ENCODE results near the gene ZBTB22. TPM values are rescaled to one million over a fixed set of nuclear protein-coding genes. Genes with fewer than 3 reads are reported as not detected.
"Not testable (repeated sequence)": the region's sequence is repeated elsewhere in the genome, so short reads cannot be mapped to it uniquely, and the experiment has no call there.

Gene ZBTB22
- total RNA-seq, 2 experiments from 2014 or later, result 10.6 to 11.8 TPM

DNA sequence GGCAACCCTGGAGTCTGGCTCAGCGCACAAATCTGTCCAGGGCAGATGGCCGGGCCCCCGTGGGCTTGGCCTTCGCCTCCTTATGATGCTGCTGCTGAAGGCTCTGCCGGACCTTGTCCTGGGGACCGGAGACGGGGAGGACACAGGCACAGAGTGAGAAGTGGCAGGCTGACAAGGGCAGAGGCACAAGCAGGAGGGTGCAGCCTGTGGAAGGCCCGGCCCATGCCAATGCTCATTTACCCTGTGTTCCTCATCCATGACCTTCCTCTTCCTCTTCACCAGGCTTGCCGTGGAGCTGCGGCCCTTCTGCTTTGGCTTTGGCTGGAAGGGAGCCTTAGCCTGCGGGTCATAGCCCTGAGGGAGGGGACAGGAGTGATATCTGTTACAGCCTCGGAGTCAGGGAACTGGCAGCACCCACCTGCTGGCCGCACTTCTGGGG is 38.3 kb downstream of the ZBTB22 start:
- ATAC-seq (no peak), DNase-seq (no peak)
- no peak overlapping the region for H3K4me3 Mint-ChIP-seq
- H3K36me3 Mint-ChIP-seq, result peaks cover 35% of the 10 kb centered on the region
- peaks cover 44% of the 10 kb centered on the region for H3K4me1 Mint-ChIP-seq
- H3K27ac Mint-ChIP-seq, result peak overlapping the region; percentile 97
- no peaks in the 10 kb centered on the region for H3K9me3 Mint-ChIP-seq (ENCODE audit: low read depth)
- CTCF ChIA-PET, result interaction anchor here (6.4 kb wide), 1 partner anchor 10 kb away, joined by 58 read pairs; the partner anchor contains the start of genes PFDN6 and WDR46
- H3K27me3 Mint-ChIP-seq, result no peaks in the 10 kb centered on the region

DNA sequence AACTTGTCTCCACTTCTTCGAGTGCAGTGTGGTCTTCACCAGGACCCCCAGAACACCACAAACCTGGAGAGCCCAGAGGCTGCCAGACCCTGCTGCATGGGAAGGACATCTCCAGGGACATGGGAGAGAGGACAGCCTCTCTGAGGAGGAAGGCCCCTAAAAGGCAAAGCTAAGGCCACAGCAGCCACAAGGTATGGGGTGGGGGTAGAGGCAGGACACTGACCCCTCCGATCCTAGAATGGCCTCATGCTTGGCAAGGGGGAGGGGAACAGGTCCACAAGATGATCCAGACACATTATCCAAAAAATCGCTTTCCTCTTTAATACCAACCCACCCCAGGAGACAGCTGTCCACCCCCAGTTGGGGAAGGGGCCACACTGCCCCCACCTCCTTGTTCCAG is 38.7 kb downstream of the ZBTB22 start:
- Mint-ChIP-seq H3K4me3 (peak overlapping the region; percentile 88), H3K9me3 (ENCODE audit: low read depth) (no peaks in the 10 kb centered on the region), H3K36me3 (peaks cover 39% of the 10 kb centered on the region), H3K27ac (peak overlapping the region; percentile 97), H3K27me3 (no peaks in the 10 kb centered on the region), H3K4me1 (peaks cover 47% of the 10 kb centered on the region)
- CTCF ChIA-PET, result interaction anchor here (1.0 to 6.4 kb wide), 5 partner anchors 11 to 112 kb away, joined by 3 to 58 read pairs (median 7); partner anchors contain the start of genes PFDN6 and WDR46
- ATAC-seq, result no peak
- no peak for DNase-seq

DNA sequence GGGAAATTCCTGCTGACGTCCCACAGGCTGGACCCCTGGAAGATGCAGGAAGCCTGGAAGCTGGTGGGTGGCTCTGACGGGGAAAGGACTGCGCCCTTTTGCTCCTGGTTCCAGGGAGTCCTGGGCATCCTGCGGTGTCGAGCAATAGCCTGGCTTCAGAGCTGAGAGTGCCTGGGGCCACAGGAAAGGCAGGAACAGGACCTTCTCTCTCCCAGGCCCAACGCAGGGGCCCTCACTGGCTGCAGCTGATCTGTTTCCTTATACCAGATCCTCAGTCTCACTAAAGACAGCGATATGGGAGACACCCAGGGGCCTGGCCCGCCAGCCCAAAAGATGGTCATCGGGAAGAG is 39.2 kb downstream of the ZBTB22 start:
- H3K27ac Mint-ChIP-seq, result peak overlapping the region; percentile 97
- ATAC-seq (no peak), DNase-seq (no peak)
- CTCF ChIA-PET, result interaction anchor here (1.0 to 6.4 kb wide), 10 partner anchors 11 to 130 kb away, joined by 3 to 58 read pairs (median 6); partner anchors contain the start of genes PFDN6, RGL2, WDR46 and ZBTB22
- peaks cover 50% of the 10 kb centered on the region for H3K4me1 Mint-ChIP-seq
- peaks cover 43% of the 10 kb centered on the region for H3K36me3 Mint-ChIP-seq
- peak overlapping the region; percentile 88 for H3K4me3 Mint-ChIP-seq
- no peaks in the 10 kb centered on the region for H3K27me3 Mint-ChIP-seq
- no peaks in the 10 kb centered on the region for H3K9me3 Mint-ChIP-seq (ENCODE audit: low read depth)

DNA sequence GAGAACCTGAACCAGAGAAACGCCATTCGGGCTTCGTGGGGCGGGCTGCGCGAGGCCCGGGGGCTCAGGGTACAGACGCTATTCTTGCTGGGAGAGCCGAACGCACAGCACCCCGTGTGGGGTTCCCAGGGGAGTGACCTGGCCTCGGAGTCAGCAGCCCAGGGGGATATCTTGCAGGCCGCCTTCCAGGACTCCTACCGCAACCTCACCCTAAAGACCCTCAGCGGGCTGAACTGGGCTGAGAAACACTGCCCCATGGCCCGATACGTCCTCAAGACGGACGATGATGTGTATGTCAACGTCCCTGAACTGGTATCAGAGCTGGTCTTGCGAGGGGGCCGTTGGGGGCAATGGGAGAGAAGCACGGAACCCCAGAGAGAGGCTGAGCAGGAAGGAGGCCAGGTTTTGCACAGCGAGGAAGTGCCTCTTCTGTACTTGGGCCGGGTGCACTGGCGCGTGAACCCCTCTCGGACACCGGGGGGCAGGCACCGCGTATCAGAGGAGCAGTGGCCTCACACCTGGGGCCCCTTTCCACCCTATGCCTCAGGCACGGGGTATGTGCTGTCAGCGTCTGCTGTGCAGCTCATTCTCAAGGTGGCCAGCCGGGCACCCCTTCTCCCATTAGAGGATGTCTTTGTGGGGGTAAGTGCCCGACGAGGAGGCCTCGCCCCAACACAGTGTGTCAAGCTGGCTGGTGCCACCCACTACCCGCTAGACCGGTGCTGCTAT is 39.7 kb downstream of the ZBTB22 start:
- H3K36me3 Mint-ChIP-seq, result peaks cover 47% of the 10 kb centered on the region
- H3K4me1 Mint-ChIP-seq, result peaks cover 56% of the 10 kb centered on the region
- peak overlapping the region; percentile 88 for H3K4me3 Mint-ChIP-seq
- H3K9me3 Mint-ChIP-seq (ENCODE audit: low read depth), result no peaks in the 10 kb centered on the region
- peak overlapping the region; percentile 97 for H3K27ac Mint-ChIP-seq
- H3K27me3 Mint-ChIP-seq, result no peaks in the 10 kb centered on the region
- ATAC-seq (peak; percentile 11), DNase-seq (peak; percentile 73)
- CTCF ChIA-PET, result interaction anchor here (0.6 to 6.4 kb wide), 19 partner anchors 12 to 153 kb away, joined by 3 to 58 read pairs (median 4); partner anchors contain the start of genes PFDN6, RGL2, WDR46 and ZBTB22

DNA sequence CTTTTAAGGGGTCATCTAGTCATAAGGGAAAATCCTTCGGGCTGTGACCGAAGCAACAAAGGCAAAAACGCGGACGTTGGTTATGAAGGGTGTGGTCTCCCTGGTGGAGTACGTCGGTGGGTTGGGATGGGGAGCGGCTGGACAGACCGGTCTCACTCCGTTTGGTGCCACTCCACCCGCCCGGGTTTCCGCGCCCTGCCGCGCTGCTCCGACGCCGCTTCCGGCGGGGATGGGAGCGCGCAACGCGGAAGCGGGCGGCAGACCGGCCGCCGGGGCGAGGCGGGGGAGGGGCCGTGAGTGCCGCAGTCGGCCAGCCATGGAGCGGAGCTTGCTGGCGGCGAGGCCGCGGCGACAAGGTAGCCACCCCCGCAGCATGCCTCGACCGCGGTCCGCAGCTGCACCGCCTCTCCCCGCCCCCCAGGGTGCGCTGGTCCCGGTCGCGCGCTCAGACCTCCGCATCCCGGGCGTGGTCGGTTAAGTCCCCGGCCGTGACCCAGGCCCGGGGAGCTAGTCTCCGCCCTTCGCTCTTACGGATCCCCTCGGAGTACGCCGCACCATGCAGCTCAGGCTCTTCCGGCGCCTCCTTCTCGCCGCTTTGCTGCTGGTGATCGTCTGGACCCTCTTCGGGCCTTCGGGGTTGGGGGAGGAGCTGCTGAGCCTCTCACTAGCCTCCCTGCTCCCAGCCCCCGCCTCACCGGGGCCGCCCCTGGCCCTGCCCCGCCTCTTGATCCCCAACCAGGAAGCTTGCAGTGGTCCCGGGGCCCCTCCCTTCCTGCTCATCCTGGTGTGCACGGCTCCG is 40.5 kb downstream of the ZBTB22 start, which contains the start of gene B3GALT4:
B3GALT4 (plus strand) TSS at position 260 of the 799 bp plus-strand sequence; CDS start at position 557, 297 bp downstream.
- peak; percentile 88 for DNase-seq
- CTCF ChIA-PET, result interaction anchor here (0.6 to 6.4 kb wide), 18 partner anchors 12 to 153 kb away, joined by 3 to 58 read pairs (median 4); partner anchors contain the start of genes PFDN6, RGL2, WDR46 and ZBTB22
- Mint-ChIP-seq H3K36me3 (peaks cover 52% of the 10 kb centered on the region), H3K27me3 (no peaks in the 10 kb centered on the region), H3K9me3 (ENCODE audit: low read depth) (no peaks in the 10 kb centered on the region), H3K4me3 (peak within 1 kb of the TSS; percentile 88), H3K4me1 (peaks cover 60% of the 10 kb centered on the region), H3K27ac (peak within 1 kb of the TSS; percentile 97)
- ATAC-seq, result peak; percentile 72

DNA sequence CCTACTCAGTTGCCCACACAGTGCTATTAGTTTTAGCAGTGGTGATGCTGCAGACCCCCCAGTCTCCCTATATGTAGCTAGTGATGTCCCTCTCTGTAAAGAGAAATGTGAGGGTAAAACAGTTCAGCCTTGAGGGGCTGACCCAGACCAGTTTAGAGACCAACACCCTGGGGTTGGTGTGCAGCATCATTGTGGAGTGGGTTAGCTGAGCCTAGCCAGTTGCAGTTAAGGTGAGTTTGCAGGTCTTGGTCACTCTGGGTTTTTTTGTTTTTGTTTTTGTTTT is 41.0 kb downstream of the ZBTB22 start:
- Mint-ChIP-seq H3K27ac (peak overlapping the region; percentile 91), H3K27me3 (no peaks in the 10 kb centered on the region), H3K9me3 (ENCODE audit: low read depth) (no peaks in the 10 kb centered on the region), H3K4me3 (peak overlapping the region; percentile 88), H3K36me3 (peaks cover 52% of the 10 kb centered on the region), H3K4me1 (peaks cover 60% of the 10 kb centered on the region)
- CTCF ChIA-PET, result interaction anchor here (1.0 to 6.4 kb wide), 10 partner anchors 13 to 150 kb away, joined by 3 to 58 read pairs (median 10); partner anchors contain the start of genes PFDN6, RGL2 and WDR46
- DNase-seq (no peak), ATAC-seq (no peak)

DNA sequence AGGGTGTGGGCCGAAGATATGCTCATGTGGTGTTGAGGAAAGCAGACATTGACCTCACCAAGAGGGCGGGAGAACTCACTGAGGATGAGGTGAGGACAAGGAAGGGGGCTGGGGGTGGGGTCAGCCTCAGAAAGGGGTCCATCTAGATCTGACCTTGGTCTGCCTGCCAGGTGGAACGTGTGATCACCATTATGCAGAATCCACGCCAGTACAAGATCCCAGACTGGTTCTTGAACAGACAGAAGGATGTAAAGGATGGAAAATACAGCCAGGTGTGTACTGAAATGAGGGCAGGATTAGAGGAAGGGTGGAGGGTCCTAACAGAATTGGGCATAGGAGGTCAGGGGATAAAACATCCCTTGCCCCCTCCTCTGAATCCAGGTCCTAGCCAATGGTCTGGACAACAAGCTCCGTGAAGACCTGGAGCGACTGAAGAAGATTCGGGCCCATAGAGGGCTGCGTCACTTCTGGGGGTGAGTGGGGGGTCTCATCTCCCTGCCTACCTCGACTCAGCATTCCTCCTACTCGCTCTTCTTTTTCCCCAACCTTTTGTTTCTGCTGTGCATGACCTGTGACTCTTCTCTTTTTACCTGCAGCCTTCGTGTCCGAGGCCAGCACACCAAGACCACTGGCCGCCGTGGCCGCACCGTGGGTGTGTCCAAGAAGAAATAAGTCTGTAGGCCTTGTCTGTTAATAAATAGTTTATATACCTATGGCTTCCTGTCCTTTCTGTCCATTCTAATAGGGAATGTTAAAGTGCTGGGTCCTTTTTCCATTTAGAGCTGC is 41.6 kb downstream of the ZBTB22 start:
- peak overlapping the region; percentile 91 for H3K27ac Mint-ChIP-seq
- ATAC-seq; DNase-seq; H3K27me3 Mint-ChIP-seq; H3K9me3 Mint-ChIP-seq (ENCODE audit: low read depth): not testable (repeated sequence)
- H3K4me1 Mint-ChIP-seq, result peaks cover 63% of the 10 kb centered on the region
- H3K36me3 Mint-ChIP-seq, result peaks cover 52% of the 10 kb centered on the region
- peak overlapping the region; percentile 88 for H3K4me3 Mint-ChIP-seq
- CTCF ChIA-PET, result interaction anchor here (1.6 to 6.4 kb wide), 5 partner anchors 13 to 133 kb away, joined by 3 to 58 read pairs (median 21); partner anchors contain the start of genes PFDN6, RGL2 and WDR46

DNA sequence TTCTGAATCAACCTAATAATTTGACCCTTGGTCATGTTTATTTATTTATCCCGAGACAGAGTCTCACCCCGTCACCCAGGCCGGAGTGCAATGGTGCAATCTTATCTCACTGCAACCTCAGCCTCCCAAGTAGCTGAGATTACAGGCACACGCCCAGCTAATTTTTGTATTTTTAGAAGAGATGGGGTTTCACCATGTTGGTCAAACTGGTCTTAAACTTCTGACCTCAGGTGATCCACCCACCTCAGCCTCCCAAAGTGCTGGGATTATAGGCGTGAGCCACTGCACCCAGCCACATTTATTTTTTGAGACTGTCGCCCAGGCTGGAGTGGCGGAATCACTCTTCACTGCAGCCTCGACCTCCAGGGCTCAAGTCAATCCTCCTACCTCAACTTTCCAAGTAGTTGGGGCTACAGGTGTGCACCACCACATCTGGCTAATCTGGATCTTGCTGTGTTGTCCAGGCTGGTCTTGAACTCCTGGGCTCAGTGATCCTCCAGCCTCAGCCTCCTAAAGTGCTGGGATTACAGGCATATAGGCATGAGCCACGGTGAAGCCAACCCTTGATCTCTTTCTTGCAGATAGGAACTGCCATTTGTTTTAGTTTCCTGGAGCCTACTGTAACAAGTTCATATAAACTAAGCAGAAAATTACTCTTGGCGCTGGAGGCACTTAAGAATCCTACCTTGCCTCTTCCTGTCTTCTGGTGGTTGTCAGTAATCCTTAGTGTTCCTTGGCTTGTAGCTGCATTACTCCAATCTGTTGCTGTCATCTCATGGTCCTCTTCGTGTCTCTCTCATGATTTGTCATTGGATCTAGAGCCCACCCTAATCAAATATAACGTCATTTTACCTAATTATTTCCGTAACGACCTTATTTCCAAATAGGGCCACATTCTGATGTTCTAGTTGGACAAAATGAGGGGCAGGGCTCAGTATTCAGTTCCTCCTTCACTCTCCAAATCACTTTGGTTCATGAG is 43.3 kb downstream of the ZBTB22 start:
- H3K4me3 Mint-ChIP-seq, result peak overlapping the region; percentile 88
- no peak for ATAC-seq
- H3K36me3 Mint-ChIP-seq, result peaks cover 50% of the 10 kb centered on the region
- DNase-seq, result no peak
- CTCF ChIA-PET, result interaction anchor here (6.4 kb wide), 1 partner anchor 15 kb away, joined by 58 read pairs; the partner anchor contains the start of genes PFDN6 and WDR46
- peak overlapping the region; percentile 98 for H3K27ac Mint-ChIP-seq
- peaks cover 74% of the 10 kb centered on the region for H3K4me1 Mint-ChIP-seq
- no peaks in the 10 kb centered on the region for H3K9me3 Mint-ChIP-seq (ENCODE audit: low read depth)
- no peaks in the 10 kb centered on the region for H3K27me3 Mint-ChIP-seq

DNA sequence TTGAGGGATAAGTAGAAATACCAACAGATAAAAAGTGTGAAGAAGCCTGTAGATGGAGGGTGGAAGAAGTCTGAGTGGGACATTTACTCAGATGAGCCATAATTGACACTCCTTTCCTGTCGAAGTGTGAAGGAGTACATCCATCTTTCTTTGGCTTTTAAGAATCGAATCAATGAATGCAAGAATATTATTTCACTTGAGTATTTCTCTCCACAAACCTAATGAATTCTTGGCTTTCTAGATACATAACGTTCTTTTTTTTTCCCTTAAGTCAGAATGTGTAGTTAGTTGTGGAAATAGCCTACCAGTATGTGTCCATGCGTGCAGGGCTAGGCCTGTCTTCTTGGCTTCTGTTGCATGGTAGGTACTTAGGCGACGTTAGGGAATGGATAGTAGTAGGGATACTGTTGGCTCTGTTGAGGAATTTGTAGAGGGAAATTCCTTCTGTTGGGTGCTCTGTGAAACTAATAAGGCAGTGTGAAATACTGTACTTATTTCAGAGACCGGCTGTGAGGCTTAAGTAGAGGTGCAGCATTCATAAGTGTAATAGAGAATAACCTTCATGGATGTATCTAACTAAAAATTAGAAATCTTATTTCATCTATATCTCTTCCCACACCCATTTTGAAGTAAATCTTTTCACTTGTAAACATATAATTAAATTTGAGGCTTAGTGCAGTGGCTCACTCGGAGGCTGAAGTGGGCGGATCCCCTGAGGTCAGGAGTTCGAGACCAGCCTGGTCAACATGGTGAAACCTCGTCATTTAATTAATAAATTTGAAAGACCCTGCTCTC is 44.2 kb downstream of the ZBTB22 start:
- Mint-ChIP-seq H3K27ac (peak overlapping the region; percentile 98), H3K4me1 (peaks cover 65% of the 10 kb centered on the region), H3K27me3 (no peaks in the 10 kb centered on the region), H3K9me3 (ENCODE audit: low read depth) (no peaks in the 10 kb centered on the region), H3K4me3 (peak overlapping the region; percentile 88), H3K36me3 (peaks cover 52% of the 10 kb centered on the region)
- no peak for DNase-seq
- ATAC-seq, result no peak
- CTCF ChIA-PET, result interaction anchor here (1.2 to 6.4 kb wide), 4 partner anchors 16 to 112 kb away, joined by 3 to 58 read pairs (median 22); partner anchors contain the start of genes PFDN6, RGL2 and WDR46

DNA sequence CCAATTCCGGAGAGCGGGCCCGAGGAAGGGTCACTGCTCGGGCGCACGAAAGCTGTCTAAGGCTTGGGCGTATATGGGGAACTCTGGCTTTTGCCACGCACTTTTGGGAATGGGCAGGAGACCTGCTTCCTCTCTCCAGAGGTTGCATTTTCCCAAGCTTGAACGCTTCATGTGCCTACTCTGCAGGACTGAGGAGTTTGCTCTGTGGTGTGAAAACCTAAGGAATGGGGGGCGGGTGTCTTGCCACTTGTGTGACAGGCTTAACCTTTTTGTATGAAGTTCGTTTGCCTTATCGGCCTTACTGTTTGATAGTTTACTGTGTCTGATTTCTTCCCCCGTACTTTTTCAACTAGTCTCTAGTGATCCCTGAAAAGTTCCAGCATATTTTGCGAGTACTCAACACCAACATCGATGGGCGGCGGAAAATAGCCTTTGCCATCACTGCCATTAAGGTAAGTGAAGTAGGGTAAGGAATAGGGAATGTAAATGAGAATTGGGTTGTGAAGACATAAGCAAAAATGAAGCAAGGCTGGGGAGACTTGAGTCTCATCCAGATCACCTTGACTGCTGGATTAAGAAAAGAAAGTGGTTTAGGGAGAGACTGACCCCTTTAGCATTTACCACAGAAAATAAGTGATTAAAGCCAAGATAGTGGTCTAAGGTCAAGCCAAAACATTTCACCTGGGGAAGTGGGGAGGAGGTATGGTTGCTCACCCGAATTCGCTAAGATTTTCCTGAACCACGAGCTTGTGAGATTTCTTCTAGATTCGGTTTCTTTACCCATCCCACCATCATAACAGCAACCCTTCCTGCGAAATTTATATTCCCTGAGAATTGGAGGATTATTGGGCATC is 45.0 kb downstream of the ZBTB22 start:
- Mint-ChIP-seq H3K4me1 (peaks cover 60% of the 10 kb centered on the region), H3K27ac (peak overlapping the region; percentile 98), H3K36me3 (peaks cover 56% of the 10 kb centered on the region), H3K27me3 (no peaks in the 10 kb centered on the region), H3K4me3 (peak overlapping the region; percentile 88), H3K9me3 (ENCODE audit: low read depth) (no peaks in the 10 kb centered on the region)
- DNase-seq (no peak), ATAC-seq (peak; percentile 7)
- CTCF ChIA-PET, result interaction anchor here (0.7 to 4.6 kb wide), 10 partner anchors 17 to 301 kb away, joined by 3 to 33 read pairs (median 4); partner anchors contain the start of genes PFDN6, RGL2 and WDR46

Data from activated CD8-positive, alpha-beta memory T cell treated with anti-CD3 and anti-CD28 coated beads, Interleukin-2, amount 10 ng/mL, durations not matched to agents 7 days and 5 days (primary cell).